HG03196 (cell line): ENCODE data around the gene GSG1L.

ENCODE experiments used
- ATAC-seq: cut with Tn5 transposase; IDR thresholded peaks from one replicate; pipeline ENCODE4 v1.9.1; 2021; ENCODE audit not compliant: unreplicated experiment

Gene GSG1L

DNA sequence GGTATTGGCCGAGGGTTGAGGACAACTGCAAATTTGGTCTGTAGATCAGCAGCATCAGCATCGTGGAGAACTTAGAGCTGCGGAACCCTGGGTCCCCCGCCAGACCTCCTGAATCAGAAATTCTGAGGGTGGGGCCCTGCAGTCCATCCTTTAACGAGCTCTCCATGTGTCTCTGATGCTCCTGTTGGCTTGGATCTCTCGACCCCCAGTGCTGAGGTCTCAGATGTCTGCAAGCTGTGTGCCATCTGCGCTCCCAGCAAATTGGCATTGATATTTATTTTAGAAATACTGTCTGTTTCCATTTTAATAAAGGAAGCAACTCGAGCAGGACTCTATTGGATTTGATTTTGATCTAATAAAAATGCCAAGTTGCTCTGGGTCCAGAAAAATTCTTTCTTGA lies 263.6 kb downstream of the GSG1L start:
- ATAC-seq = no peak

DNA sequence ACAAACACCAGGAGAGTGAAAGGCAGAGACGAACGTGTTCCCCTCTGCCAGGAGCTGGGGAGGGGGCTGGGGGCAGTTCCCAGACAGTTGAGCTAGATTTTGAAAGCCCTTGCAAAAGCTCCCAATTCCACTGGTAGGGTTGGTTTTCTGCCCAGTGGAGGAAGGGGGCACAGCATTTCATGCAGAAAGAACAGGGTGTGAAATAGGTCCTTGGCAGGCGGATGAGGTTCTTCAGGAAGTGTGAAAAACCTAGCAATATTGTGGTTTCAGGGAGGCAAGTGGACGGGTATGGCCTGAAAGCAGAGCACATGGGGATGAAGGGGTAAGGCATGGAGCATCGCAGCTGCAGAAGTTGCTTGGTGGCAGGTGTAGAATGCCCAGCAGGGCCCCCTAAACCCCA lies 265.3 kb downstream of the GSG1L start:
- ATAC-seq = no peak

DNA sequence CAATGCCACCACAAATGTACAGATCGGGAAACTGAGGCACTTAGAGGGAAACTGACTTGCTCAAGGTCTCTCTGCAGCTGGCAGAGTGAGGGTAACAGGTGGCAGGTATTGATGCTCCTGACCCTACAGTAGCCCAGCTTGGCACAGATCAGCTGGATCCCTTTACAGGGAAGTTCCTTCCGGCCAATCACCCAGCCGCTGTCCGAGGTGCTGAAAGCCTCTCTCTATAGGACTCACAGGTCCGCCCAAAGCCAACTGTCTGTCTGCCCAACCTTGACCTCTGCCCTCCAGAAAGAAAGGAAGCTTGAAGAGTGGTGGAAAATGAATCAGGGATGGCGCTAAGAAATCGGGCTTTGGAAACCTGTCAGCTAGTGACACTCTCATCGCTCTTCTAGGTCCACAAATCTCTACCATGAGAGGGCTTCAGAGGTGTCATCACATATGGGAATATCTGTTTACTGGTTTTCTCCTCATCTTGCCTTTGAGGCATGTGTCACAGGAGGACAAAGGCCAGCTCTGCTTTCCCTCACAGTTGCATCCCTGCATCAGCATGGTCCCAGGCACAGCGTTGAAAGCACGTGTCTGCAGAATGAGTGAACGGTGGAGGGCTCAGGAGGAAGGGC lies 267.4 kb downstream of the GSG1L start:
- ATAC-seq = no peak

DNA sequence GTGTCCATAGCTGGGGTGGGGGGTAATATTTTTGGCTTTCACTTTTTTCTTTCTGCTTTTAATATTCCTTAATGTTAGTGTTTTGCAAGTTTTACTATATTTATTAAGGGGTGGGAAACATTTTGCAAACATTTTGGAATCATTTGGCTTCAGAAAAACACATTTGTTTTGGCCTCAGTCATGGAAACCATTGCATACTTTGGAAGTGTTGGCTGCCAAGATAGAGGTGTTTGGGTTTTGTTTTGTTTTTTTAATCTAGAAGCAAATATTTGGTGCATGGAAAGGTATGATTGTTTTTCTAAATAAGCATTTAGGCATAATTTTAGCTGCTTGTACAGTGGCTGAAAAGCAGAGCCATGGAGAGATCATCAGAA lies 270.3 kb downstream of the GSG1L start:
- ATAC-seq = no peak

DNA sequence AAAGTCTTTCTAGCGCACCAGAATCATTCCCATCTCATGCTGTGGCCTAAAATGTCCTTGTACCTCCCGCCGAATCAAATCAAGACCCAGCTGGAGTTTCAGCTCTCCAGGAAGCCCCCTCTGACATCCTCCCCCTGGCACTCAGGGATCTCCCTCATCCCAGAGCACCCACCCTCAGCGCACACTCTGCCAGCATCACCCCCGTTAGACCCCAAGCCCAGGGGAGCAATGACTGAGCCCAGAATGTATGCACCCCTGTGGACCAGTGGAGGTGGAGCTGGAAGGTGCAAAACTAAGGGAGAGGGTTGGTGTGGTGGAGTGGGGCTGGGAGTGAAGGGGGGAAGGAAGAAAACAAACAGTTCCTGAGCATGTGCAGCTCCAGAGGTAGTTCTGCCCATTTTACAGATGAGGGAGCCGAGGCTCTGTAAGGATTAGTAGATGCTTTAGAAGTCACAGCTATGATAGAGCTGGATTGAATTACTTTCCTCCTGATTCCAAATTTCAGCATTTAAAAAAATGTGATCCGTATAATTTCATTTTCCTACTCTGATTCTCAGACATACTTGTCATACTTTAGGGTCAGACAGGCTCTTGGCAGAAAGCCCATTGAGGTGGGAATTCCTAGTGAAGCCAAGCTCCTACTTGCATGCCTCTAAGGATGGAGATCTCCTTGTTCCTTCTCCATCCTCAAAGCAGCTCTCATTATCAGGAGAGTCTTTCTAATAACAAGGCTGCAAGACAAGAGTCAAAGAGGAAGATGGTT lies 270.8 kb downstream of the GSG1L start:
- no peak for ATAC-seq

DNA sequence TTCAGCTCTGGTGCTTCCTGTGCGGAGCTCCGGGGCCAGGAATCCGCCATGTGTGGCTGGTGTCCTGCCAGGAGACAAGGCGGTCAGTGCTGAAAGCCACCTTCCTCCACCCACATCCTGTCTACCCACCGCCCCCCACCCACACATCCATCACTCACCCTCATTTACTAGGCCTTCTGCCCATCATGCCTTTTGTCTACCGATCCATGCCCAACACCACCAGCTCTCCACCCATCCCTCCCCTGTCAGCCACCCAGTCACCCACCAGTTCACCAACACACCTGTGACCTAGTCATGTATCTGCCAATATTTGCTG lies 272.2 kb downstream of the GSG1L start:
- no peak for ATAC-seq

DNA sequence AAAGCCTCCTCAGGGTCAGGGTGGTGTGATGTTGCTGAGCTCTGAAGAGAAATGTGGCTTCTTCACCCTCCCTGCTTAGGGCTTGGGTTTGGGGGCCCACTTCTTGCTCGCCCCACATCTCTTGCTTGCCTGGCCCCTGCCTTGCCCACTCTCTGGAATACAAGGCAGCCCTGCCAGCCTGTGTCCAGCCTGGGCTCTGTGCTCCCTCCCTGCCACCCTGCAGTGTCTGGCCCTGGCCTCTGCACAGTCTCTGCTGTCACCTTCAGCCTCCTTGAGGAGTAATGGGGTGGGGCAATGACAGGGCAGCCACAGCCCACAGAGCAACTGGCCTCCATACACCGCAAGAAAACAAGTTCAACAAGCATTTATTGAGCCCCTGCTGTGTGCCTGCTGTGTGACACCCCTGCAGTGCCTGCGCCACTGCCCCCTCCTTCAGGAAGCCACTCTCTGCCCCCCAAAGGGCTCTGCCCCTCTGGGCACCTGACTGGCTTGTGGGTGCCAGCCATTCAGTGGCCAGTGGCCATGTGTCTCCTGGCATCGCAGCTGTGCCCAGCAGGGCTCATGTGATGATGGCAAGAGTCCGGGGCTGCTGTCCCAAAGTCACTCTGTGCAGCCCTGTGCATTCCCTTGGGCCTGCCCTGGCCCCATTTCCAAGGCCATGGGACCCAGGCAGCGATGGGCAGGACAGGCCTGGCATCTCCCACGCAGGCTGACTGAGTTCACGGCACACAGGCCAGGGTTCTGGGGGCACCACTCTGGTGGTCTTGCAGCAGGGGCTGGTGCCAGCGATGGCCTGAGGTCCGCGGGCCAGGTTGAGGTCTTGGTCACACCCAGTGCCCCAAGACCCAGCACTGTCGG lies 272.7 kb downstream of the GSG1L start:
- ATAC-seq = no peak

DNA sequence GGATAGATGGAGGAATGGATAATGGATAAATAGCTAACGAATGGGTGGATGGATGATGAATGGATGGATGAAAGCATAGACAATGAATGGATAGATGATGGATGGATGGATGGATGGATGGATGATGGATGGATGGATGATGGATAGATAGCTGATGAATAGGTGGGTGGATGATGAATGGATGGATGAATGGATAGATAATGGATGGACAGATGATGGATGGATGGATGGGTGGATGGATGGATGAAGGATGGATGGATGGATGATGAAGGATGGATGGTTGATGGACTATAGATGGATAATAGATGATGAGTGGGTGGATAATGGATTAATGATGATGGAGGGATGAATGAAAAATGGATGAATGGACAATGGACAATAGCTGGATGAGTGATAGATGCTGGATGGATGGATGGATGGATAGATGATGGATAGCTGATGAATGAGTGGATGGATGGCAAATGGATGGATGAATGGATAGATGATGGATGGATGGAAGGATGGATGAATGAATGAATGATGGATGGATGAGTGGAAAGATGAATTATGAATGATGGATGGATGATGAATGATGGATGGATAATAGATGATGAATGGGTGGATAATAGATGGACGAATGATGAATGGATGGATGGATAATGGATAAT lies 273.8 kb downstream of the GSG1L start:
- no peak for ATAC-seq

DNA sequence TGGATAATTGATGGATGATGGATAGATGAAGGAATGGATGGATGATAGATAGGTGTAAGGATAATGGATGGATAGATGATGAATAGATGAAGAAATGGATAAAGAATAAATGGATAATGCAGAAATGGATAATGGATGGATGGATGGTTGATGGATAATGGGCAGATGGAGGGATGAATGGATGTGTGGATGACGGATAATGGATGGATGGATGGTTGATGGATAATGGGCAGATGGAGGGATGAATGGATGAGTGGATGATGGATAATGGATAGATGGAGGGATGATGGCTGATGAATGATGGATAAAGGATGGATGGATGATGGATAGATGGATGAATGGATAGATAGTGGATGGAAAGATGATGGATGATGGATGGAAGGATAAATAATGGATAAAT lies 274.4 kb downstream of the GSG1L start:
- no peak for ATAC-seq

DNA sequence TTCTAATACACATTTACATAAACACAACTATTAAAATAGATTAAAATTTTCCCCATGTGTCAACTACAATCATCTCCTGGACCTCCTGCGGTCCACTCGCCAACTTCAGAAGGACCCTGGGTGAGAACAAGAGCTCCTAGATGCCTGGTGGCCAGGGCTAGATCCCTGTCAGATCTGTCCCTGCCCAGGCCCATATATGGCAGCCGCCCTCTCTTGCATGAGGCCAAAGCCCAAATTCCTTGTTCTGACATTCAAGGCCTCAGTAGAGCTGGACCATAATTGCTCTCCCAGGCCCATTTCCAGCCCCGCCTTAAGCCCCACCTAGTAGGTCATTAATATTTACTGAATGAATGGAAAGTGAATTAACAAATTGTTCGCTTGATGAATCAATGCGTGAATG lies 275.8 kb downstream of the GSG1L start:
- no peak for ATAC-seq

DNA sequence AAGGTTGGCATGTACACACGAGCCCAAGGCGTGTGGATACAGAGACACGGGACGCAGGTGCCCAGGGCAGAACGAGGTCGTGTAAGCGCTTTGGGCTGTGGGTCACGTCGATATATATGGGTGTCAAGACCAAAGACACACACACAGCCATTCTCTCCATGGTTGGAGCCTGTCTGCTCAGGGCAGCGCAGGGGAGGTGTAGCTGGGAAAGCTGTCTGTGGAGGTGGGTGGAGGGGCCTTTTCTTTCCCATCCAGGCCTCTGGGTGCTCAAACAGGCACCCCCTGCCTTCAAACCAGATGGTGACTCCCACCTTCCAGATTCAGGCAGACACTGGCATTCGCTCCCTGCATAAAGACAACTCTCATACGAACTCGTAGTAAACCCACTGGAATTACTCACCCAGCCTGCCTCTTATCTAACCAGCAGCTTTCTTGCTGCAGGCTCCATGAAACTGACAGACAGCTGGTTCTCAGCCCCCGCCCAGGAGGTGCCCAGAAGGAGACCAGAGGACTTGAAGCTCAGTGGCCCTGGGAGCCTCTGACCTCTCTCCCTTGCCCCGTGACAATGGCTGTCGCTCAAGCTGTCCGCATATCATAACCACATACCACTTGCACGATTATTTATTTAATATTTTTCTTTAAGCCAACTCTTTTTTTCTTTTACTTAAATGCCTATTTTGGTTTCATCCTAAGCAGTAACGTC lies 276.4 kb downstream of the GSG1L start:
- no peak for ATAC-seq

DNA sequence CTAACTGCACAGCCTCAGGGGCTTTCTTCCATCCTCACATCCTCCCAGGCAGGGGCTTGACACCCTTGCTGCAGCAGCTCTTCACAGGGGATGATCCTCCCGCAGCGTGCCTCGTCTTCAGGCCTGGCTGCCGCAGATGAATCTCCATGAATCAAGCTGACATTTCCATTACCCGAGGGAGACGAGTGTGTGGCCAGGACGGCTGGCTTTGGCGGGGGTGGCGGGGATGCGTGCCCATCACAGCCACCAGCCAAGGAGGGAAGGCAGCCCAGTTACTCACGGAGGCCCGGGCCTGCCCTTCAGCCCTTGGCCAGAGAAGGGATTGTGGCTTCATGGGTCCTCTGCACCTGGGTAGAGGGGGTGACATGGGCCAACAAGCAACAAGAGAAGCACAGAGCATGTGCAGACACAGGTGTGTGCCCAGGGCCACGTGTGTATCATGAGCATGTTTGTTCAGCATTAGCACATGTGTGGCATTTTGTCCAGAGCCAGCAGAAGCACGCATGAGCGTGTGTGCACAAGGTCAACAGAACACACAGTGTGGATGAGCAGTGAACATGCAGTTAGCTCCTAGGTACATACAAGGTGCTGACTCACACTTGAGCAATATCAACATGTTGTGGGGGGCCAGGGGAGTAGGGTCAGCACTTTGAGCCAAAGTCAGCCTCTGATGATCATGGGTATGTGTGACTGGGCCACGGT lies 277.1 kb downstream of the GSG1L start:
- no peak for ATAC-seq

DNA sequence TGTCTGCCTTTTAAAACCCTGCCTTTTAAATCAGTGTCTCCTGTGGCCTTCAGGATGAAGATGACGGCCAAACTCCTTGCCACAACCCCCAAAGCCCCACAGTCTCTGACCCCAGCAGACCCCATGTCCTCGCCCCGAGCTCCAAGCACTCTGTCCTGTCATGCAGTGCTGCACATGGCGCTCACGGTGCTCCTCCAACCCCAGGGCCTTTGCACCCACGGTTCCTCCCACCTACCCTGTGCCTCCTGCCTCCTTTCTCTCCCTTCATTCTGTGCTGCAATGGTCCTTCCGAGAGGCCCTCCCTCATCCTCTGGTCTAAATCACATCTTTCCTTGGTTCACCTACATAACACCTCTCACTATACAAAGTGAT lies 278.2 kb downstream of the GSG1L start:
- no peak for ATAC-seq

DNA sequence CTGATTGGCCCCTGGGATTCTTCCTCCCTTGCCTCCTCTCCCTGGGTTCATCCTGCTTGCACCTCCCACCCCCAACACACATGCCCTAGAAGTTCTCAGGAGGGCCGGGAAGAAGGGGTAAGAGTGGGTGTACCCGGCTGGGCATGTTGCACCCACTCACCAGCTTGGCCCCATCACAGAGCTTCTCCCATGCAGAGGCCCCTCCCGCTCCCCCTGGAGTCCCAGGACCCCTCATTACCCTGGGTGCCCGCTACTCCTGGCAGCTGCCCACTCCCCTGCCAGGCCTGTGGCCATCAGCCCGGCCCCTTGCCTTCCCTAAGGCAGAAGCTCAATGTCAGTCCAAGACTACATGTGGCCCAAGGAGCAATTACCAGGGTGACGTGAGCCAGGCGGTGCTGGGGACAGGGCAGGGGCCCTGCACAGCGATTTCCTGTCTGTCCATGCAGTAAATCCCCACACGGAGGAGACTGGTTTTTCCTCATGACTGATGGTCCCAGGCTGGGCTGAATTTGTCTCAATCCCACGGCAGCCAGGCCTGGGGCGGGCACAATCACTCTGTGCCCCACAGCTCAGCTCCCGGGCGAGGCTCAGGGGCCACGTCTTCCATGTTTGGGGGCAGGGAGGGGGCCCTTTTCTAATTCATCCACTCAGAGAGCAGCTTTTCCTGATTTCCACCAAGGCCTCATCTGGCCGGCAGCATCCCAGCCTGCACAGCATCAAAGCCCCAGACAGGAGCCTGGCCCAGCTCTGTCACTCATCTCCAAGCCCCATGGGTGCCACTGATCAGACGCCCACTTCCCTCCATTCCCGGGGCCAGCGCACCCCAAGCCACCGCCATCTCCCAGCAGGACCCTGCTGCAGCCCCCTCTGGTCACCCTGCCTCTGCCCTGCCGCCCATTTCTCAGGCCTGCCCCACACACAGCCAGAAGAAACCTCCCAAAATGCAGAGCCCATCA lies 278.9 kb downstream of the GSG1L start:
- no peak for ATAC-seq

DNA sequence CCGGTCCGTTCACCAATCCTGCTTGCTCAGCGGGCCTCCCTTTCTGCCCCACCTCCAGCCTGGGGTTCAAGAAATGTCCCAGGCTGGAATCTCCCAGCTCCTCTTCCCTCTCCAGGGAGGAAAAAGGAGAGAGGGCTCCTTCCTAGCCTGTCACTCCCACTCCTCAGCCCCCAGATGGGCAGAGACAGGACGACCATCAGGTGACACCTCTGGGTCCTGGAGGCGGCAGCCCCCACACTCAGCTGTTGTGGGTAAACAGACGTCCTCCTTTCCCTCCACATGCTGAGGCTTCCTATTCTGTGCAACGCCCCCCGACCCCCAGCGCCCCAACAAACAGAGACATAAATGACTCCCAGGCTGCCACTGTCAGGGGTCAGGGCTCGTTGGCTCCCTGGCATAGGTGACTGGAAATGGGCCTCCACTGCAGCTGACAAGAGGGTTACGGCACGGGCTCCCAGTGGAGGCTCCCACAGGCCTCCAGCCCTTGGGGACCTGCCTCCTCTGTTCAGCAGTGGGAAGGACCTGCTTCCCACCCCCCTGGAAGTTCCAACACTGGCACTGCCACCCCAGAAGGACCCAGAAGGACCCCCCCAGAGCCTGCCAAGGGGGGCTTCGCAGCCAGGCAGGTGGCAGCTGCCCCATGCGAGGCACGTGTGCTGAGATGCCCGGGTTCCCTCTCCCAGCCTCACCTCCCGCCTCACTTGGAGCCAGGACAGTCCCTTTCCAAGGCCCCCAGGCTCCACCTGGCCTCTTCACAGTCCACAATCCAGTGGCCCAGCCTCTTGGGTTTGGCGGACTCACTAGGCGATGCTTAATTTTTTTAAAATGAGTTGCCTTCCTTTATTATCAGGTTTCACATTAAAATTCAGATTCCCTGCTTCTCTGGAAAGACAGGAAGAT lies 281.3 kb downstream of the GSG1L start:
- no peak for ATAC-seq

DNA sequence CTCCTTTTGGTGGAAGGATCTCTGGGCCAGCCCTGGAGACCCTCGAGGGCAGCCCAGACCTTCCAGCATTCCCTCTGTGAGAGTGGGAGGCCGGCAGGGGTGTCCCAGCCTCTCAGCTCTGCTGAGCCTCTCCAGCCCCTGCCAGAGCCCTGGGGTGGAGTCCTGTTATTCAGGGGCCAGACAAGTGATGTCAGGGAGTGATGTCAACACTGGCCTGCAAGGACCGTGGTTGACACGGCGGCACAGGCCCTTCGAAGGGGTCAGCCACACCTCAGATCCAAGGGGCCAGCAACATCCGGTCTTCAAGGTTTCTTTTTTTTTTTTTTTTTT lies 282.4 kb downstream of the GSG1L start:
- no peak for ATAC-seq

DNA sequence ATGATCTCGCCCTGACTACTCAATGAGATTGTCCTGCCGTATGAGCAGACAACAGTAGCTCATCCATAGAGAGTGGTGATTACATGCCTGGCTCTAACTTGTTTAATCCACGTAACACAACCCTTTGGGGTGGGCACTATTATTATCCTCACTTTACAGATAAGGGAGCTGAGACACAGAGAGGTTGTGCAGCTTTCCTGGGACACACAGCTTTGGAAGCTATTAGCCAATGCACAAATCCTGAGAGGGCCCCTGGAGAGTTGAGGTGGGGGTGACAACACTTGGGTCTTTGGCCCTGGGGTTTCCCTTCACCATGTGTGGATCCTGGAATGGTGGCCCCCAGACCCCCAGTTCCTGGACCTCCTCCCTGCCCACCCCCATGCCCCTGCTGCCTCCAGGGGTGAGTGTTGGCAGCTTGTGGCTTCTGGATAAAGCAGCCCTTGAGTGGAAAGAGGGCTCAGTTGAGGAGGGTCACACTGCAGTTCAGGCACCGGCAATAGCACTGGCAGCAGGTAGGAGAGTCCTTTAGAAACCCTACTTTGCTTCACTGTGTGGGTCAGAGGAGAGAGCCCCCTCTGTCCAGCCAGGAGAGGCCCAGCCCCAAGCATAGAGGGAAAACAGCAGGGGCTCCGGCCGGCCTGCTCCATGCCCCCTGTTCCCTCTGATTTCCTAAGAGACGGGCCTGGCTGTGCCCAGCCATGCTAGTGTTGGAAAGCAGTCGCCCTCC lies 282.9 kb downstream of the GSG1L start:
- ATAC-seq = no peak

DNA sequence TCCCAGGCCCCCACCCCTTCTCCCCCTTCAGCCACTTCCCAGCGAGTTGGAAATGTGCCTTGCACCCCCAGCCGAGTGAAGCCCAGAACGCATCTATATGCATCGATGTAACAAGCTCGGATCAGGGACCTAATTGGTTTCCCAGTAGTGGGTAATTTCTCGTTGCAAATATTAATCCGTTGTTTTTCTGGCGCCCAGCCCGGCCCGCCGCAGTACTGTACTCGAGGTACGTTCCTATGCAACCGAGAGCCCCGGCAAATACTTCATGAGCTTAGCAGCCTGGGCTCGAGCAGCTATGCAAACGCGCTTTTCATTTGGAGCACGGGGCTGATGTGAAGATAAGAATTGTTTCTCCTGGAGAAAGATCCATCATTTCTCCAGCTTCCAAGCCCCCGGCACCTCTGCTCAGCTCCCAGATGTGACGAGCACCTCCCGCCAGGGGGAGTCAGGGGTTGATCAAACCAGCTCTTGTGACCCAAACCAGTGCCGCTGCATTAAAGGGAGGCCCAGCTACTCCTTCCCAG lies 283.8 kb downstream of the GSG1L start:
- ATAC-seq = no peak
